ENCODE results near the gene EHD3.
"Not testable (repeated sequence)": the region's sequence is repeated elsewhere in the genome, so short reads cannot be mapped to it uniquely, and the experiment has no call there.

Gene EHD3

DNA sequence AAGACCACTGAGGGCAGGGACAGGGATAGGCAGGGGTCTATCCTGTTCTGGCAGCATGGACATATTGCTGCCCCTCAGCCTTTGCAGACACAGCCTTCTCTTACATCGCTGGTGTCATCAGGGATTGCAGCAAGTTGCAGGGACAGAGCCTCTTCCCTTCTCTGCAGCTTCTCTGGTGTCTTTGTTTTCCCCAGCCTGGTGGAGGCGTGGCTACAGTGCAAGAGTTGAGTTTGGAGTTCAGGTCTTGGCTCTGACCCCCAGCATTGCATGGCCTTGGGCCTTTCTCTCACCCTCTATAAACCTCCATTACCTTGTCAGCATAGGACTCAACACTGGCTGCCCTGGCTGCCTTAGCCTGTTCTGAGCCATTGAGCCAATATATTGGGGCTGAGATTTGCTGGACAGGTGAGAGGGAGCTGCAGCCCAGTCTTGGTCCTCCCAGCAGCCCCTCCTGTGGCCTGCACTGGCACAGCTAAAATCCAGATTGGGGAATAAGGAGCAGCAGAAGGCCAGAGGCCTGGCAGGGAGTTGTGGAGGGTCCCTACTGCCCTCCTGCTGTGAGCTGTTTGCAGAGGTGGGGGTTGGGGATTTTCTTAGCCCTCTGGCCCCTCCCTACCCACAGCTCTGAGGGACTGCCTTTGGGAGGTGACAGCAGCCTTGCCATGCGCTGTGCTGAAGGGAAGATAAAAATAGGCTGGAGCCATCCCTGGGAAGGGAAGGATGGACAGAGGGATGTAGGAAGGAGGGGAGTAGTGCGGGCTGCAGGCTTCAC lies 22.8 kb downstream of the EHD3 start:
- DNase-seq = no peak

DNA sequence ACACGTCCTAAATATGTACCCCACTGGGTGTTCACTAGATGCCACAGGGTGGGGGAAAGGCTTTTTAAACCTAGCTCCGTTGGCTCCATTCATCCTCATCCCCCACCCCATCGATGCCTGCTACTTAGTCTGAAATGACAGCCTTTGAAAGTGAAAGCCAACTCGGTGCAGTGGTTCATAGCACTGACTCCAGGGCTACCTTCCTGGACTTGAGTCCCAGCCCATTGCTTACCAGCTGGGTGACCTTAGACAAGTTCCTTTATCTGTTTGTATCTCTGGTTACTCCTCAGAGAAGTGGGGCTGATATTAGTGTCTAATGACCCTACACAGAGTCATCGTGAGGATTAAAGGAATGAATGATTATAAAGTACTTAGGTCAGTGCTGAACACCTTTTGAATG lies 24.4 kb downstream of the EHD3 start:
- no peak for DNase-seq

DNA sequence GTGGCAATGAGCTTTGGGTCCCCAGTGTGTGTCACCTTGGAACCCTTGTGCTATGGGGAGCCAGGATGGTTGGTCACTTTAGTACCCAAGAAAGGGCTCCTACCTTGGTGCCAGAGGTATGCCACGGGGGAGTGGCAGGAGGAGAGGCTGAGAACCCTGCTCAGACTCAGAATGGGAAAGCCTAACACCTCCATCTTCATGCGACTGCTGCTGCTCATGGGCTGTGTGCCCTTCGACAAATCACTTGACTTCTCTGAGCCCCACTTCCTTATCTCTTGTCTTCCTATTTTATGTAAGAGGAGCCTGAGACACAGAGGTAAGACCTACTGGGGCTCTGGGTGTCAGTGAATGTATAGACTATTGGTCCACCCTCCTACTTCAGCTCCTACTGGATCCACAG lies 25.1 kb downstream of the EHD3 start:
- no peak for DNase-seq

DNA sequence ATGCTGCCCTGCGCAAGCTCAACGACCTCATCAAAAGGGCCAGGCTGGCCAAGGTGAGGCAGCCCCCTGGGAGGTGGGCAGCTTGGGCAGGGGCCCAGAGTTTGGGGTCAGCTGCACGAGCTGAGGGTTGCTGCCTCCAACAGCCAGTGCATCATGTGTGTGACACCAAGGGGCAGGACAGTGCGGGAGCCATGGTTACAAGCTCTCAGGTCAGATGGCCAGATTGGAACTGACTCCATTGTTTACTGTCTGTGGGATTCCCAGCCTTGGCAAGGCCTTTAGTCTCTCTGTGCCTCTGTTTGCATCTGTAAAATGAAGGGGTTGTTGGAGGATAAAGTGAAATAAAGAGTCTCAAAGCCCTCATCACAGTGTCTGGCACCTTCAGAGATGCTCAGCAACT lies 26.9 kb downstream of the EHD3 start:
- no peak for DNase-seq

DNA sequence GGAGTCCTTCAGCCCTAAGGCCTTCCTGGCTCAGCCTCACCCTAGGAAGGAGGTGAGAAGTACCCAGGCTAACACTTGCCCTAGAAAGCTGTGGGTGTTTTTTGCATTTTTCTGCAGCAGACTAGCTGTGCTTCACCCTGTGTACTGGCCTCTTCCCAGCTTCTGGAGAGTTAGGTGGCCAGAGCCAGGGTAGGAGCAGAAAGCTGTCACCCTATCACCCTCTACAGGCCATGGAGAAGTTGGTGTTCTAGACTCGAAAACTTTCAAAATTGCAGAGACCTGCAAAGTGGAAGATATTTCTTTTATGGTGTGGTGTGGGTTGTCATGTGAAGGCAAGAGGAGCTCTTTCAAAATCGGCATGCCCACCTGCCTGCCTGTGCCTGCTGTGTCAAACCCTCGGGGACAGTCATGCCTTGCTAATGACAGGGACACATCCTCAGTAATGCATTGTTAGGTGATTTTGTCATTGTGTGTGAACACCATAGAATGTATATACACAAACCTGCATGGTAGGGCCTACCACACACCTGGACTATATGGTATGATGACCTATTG lies 29.8 kb downstream of the EHD3 start:
- no peak for DNase-seq

DNA sequence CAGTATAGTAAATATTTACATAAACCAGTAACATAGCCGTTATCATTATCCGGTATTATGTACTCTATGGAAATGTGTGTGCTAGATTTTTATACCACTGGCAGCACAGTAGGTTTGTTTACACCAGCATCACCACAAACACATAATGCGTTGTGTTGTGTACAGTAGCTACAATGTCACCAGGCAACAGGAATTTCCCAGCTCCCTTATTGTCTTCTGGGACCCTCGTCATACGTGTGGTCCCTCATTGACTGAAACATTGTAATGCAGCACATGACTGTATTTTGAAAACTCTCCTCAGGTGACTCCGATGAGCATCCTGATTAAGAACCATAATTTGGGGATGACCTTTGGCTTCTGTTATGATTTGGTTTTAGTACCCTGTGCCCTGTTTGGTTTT lies 31.3 kb downstream of the EHD3 start:
- no peak for DNase-seq

DNA sequence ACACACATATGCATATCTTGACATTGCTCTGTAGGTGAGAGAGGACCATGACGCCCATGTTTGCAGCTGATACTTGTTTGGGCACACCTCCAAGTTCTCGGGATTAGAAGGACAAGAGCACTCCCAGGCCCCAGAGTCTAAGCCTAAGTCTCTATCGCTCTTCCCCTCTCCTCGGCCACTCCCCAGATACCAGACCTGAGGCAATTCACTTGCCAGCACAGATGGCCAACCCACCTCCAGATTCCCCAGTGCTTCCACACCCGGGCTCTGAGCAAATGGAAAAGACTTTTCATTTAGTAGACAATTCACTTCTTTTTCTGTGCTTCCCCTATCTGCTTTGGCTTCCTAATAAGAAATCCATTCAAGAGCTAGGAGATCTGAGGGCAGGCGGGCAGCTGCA lies 32.9 kb downstream of the EHD3 start:
- no peak for DNase-seq

DNA sequence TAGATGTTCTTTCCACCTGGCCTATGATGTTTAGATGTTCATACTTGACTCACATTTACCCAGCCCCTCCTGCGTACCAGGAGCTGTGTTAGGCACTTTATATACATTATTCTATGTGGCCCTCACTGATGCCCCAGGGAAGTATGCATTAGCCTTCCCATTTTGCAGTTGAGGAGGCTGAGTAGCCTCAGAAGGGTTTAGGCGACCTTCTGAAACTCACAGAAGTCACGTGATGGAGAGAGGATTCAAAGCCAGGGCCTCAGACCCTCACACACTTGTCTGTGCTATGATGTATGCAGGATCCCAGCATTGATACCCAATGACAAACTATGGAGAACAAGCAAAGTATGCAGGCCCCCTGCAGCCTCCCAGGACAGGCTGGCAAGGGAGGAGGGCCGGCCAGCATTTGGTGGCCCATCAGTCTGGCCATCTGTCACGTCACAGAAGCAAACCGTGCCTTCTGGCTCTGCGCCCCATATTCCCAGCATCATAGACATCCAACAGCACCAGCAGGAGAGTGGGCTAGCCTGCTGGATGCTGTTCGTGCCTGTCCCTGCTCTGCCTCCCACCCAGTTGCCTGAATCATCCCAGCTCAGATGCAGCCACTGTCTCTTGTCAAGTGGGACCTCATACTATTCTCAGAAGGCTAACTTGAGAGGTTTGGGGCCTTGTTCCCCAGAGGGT lies 33.6 kb downstream of the EHD3 start:
- no peak for DNase-seq

DNA sequence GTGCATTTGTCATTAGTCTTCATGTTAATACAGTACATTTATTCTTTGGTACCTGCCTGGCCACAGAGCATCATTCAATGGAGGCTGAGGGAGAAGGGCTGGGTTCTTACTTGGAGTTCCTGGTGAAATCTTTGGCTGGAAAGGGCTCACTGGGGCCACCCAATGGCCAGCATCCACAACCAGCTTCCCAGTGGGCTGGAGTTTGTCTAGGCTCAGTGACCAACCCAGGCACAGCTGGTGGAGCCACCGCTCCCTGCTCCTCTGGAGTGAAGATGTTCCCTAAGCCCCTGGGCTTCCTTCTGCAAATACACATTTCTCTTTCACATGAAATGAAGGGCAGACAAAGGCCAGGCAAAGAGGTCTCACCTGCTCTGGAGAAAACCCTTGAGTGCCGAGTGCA lies 34.4 kb downstream of the EHD3 start:
- DNase-seq = no peak

DNA sequence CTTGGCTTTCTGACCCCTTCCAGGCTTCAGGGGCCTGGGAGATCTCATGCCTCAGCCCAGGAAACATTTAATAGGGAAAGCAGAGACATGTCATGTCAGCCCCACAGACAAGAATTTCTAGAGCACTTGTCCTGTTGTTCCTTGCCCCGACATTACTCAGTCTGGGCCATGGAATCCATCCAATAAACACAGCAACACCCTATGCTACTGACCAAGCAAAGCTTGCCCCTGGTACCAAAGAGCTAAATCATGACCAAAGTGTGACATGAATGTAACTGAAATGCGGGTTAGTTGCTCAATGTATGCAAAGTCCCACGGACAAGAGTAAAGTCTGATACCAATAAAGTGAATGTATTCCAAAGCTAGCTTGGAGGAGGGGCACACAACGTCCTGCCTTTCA lies 35.1 kb downstream of the EHD3 start:
- DNase-seq = no peak

DNA sequence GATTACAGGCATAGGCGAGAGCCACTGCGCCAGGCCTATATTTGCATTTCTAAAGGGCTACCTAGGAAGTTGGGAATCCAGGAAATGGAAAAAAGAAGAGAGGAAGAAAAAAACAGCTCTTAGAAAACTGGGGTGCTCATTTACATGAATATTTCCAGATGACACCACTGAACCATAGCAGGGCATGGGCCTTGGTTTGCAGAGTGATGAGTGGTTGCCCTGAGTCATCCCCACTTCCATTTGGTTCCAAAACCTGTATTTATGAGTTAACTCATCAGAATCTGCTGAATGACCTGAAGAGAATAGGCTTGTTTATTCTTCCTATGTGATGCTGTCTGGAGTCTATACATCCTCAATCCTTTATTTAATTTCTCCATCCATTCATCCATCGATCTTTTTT lies 36.2 kb downstream of the EHD3 start:
- DNase-seq = no peak

DNA sequence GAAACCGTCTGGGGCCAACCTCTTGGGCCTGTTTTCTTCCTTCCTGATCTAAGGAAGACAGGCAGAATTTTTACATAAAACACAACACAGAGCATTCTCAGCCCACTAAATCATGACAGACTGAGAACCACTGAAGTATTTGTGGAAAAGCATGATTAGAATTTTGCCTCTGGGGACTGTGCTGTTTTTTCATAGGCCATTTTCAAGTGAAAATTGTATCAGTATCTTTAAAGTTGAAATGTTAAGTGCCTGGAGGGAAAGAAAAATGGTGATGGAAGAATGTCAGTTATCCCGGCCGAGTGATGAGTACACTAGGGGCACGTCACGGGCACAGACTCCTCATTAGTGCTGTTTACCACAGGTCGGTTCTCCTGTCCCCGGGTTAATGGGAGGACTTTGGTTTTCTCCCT lies 36.9 kb downstream of the EHD3 start:
- DNase-seq = no peak

DNA sequence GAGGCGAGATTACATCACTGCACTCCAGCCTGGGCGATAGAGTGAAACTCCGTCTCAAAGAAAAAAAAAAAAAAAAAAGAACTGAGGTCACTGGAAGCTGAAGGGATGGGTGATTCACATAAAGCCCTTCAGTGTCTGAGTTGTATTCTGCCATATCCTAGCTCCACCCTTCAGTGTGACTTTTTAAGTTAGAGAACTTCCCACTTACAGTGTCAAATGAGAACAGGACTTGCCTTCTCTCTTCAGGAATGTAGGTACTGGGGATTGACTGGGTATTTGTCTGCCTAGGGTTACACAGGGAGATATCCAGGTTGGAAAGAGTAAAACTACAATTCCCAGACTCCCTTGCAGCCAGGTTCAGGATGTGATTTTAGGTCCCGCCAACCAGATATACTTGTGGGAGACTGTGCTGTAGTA lies 37.9 kb downstream of the EHD3 start:
- no peak for DNase-seq

DNA sequence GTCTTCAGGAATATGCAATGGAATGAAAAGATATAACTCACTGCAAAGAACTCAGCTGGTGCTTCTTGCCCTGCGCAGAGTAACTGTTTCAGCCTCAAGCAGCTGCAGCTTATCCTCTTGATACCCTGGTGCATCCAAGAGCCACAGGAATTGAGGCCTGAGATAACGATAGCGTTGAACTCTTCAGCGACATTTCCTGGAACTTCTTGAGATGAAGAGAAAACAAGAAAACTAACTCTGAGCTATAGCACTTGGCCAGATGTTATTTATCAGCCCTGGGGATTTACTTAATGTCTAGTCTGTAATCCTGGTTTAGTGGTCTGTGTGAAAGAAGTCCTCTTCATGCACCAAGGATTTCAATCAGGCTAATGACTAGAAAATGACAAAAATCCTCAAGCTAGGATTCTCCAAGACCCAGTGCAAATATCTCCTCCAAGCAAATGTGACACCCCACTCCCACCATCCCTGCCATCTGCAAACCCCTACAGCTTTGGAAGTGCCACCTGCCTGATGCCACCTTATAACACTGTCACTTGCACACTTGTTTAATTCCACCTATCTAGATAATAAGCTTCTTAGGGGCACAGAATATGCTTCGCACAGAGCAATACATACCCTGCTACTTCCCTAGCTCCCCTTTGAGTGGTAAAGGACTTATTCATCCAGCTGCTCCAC lies 40.6 kb downstream of the EHD3 start:
- no peak for DNase-seq

DNA sequence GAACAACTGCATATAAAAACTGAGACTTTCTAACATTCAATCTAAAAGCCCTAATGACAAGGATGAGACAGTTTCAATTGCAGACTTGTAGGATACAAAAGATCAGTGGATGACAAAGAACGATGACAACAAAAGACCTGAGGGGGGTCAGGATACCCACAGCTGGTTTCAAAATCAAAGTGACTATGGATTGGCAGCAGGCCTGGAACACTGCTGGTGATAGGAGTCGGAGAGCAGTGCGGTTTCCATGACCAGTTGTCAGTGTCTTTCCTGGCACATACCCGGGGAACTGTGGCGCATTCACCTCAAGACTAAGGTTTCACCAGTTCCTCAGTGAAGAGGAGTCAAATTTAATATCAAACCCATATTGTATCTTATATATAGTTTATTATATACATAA lies 42.0 kb downstream of the EHD3 start:
- no peak for DNase-seq

DNA sequence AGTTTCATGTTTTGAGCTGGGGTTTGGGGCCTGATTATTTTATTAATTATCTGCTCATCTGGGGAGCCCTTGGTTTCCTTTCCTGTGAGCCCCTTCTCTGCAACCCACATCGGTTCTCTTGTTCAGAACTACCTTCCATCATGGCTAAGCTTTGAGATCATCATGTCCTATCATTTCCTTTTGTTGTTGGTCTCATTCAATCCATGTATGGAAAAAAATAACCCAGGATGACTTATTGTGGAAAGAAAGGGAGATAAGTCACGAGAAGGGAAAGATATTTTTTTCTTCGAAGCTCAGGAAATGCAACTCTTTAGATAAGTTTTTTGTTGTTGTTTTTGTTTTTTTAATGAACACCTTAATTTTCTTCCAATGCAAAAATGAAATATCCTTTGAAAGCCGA lies 43.7 kb downstream of the EHD3 start:
- DNase-seq = no peak

DNA sequence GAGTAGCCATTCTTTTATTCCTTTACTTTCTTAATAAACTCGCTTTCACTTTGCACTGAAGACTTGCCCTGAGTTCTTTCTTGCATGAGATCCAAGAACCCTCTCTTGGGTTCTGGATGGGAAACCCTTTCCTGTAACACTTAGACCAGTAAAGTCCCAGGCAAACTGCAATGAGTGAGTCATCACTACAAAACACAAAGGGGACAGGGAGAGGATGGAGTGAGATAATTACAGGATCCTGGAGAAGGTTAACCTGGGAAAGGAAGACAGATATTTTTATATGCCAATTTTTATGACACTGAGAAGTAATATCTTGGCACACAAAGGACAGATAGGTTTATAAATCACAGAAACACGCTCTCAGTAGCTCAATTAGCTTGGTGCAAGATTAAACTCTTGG lies 48.7 kb downstream of the EHD3 start:
- DNase-seq = no peak

DNA sequence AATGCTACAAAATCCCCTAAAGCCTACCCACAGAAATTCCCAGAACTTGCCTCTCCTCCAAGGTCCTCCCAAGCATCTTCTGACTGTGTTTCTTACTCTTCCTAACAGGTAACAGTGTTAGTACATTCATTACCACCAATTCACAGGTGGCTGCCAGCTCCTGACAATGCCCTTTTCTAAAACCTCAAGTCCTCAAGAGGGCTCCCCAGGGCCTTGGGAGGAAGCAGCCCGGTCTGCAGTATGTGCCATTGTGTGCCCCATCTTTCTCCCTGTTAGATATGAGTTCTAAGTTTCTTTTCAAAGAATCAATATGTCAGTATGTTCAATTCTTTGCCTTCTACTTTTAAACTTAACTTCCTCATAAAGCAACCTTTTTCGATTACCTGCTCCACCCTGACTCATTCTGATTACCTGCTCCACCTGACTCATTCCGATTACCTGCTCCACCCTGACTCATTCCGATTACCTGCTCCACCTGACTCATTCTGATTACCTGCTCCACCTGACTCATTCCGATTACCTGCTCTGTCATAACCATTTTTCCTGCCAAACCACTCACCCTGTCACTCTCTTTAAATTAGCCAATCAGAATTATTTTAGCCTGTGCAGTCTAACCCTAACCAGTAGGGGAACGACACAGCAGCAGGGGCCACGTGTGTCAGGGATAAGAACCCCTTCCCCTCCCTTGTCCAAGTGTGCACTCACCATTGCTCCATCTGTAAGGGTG lies 49.4 kb downstream of the EHD3 start:
- DNase-seq = not testable (repeated sequence)

DNA sequence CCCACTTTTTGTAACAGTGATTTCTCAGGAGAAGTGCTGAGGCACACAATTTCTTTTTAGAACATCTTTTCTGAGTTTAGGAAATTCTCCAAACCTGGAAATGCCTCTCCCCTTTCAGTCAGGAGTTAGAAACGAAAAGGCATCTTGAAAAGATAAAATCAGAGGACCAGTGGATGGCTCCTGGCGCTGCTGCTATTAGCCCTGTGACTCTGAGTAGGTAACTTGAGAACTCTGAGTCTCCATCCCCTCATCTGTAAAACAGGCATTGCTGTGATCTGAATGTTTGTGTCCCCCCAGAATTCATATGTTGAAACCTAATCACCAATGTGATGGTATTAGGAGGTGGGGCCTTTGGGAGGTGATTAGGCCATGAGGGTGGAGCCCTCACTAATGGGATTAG lies 50.2 kb downstream of the EHD3 start:
- DNase-seq = no peak

DNA sequence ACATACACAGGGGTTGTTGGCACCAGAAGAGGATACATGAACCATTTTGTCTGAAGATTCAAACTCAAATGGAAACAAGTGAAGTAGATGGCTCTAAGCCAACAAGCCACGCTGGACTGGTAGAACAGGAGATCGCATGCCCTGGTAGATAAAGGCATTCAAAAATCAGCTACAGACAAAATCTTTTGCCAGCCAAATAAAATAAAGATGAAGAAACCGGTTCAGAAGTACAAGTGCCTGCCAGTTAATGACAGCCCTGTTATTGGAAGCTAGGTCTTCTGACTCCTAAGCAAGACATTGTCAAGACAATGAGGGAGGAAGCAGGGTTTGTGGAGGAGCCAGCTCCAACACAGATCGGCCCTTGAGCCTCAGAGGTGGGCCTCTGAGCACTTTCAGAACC lies 52.3 kb downstream of the EHD3 start:
- DNase-seq = no peak

DNA sequence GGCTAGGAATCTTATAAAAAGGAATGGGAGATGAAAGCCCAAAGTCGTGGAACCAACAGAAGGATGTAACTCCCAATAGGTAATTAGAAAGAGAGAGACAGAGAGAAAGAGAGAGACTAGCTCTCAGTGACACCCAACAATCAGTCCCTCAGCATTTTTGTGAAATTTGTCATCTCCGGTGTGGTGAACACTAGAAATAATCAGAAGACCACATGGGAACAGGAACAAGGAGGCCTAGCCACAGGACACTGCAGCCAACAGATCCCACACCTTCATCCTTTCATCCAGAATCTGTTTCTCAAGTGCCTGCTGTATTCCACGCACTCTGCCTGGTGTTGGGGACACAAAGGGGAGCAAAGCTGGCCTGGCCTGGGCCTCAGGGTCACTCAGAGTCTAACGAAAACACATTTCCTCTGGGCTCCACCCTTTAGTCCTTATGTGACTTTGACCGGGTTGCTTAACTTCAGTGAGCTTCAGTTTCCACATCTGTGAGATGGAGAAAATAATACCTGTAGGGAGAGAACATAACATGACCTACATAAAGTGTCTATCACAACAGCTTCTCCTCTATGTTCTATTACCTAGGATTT lies 53.1 kb downstream of the EHD3 start:
- no peak for DNase-seq

DNA sequence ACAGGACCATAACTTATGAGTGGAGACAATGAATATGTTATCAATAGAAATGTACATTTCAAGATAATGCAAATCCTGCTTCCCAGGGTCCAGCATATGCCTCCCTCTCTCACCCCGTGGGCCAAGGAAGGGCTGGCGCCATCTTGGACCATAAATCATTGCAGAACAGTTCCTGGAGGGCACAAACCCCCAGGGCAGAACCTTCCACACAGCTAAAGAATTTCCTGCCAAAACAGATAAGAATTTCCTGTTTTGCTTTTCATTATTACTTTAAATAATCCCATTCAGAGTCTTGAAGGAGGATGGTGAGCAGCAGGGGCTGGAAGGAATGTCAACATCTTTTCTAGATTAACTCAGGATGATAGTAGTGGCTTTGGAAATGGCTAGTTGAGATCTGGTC lies 53.7 kb downstream of the EHD3 start:
- no peak for DNase-seq

DNA sequence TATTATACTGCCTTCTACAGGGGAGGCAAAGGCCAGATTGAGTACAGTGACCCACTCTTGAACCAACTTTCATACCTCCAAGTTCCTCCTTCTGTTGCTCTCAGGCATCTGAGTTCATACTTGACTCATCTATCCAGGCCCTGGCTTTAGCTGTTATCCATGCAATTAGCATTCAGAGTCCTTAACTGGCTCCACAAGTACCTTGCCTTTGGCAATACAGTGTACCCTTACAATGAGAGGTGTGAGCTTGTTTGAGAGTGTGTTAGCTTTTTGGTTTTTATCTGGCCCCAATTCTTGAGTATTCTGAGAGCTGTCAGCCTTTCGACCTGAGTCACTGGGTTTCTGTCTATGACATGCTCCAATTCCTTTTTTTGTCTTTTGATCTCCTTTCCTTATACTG lies 60.2 kb downstream of the EHD3 start:
- DNase-seq = no peak
